ENCODE measurements around the gene TUBA8.
"Not testable (repeated sequence)": the region's sequence is repeated elsewhere in the genome, so short reads cannot be mapped to it uniquely, and the experiment has no call there.

Gene TUBA8

GRCh38 chr22:18136563-18137320, 26.1 kb downstream of the TUBA8 start:
- DNase-seq: no peak

GRCh38 chr22:18141004-18141403, 30.4 kb downstream of the TUBA8 start:
- DNase-seq: not testable (repeated sequence)

- no peak for DNase-seq
Observed at GRCh38 chr22:18144105-18144504, 33.5 kb downstream of the TUBA8 start.

GRCh38 chr22:18145676-18146388, 35.2 kb downstream of the TUBA8 start:
- no peak for DNase-seq

GRCh38 chr22:18146389-18146753, 35.8 kb downstream of the TUBA8 start:
- DNase-seq: no peak

GRCh38 chr22:18147791-18148190, 37.2 kb downstream of the TUBA8 start:
- no peak for DNase-seq

- DNase-seq: no peak
Observed at GRCh38 chr22:18148293-18148965, 37.8 kb downstream of the TUBA8 start.

GRCh38 chr22:18152519-18152918, 41.9 kb downstream of the TUBA8 start:
- DNase-seq: no peak

- DNase-seq: no peak
Observed at GRCh38 chr22:18154821-18155390, 44.3 kb downstream of the TUBA8 start.

GRCh38 chr22:18155546-18155945, 44.9 kb downstream of the TUBA8 start:
- DNase-seq: not testable (repeated sequence)

GRCh38 chr22:18156878-18157713, 46.5 kb downstream of the TUBA8 start:
- peak; percentile 81 for DNase-seq

GRCh38 chr22:18157714-18158028, 47.1 kb downstream of the TUBA8 start:
- no peak for DNase-seq

GRCh38 chr22:18160641-18161040, 50.0 kb downstream of the TUBA8 start:
- not testable (repeated sequence) for DNase-seq

GRCh38 chr22:18163843-18164242, 53.2 kb downstream of the TUBA8 start:
- DNase-seq: not testable (repeated sequence)

GRCh38 chr22:18164584-18164983, 54.0 kb downstream of the TUBA8 start:
- DNase-seq: not testable (repeated sequence)

- not testable (repeated sequence) for DNase-seq
Observed at GRCh38 chr22:18165356-18165755, 54.7 kb downstream of the TUBA8 start.

- not testable (repeated sequence) for DNase-seq
Observed at GRCh38 chr22:18170284-18170683, 59.7 kb downstream of the TUBA8 start.

GRCh38 chr22:18172203-18172602, 61.6 kb downstream of the TUBA8 start:
- not testable (repeated sequence) for DNase-seq

GRCh38 chr22:18172776-18173175, 62.2 kb downstream of the TUBA8 start:
- not testable (repeated sequence) for DNase-seq

- DNase-seq: not testable (repeated sequence)
Observed at GRCh38 chr22:18173441-18173840, 62.8 kb downstream of the TUBA8 start.

Measured in OCI-M1 (cell line).